Measurements from ENCODE around the gene ADGRG3. TPM values are rescaled to one million over a fixed set of nuclear protein-coding genes. Genes with fewer than 3 reads are reported as not detected.
A peak's percentile ranks its signal among the peaks of the same experiment; 100 is the strongest.

ADGRG3 gene, protein sequence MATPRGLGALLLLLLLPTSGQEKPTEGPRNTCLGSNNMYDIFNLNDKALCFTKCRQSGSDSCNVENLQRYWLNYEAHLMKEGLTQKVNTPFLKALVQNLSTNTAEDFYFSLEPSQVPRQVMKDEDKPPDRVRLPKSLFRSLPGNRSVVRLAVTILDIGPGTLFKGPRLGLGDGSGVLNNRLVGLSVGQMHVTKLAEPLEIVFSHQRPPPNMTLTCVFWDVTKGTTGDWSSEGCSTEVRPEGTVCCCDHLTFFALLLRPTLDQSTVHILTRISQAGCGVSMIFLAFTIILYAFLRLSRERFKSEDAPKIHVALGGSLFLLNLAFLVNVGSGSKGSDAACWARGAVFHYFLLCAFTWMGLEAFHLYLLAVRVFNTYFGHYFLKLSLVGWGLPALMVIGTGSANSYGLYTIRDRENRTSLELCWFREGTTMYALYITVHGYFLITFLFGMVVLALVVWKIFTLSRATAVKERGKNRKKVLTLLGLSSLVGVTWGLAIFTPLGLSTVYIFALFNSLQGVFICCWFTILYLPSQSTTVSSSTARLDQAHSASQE
- total RNA-seq (2021; ENCODE audit: unreplicated experiment) (not detected), Bru-seq, nascent RNA (percentile 14 among the genes with signal in this experiment), BruChase-seq, experiment 1, labeled RNA remaining after a 6-hour chase (percentile 14 among the genes with signal in this experiment), BruChase-seq, experiment 2, labeled RNA remaining after a 2-hour chase (percentile 15 among the genes with signal in this experiment)
- 0.12 TPM in 1 of 2 replicates, not detected in the other for polyA plus RNA-seq (2012)
- long read RNA-seq = 0 reads

DNA sequence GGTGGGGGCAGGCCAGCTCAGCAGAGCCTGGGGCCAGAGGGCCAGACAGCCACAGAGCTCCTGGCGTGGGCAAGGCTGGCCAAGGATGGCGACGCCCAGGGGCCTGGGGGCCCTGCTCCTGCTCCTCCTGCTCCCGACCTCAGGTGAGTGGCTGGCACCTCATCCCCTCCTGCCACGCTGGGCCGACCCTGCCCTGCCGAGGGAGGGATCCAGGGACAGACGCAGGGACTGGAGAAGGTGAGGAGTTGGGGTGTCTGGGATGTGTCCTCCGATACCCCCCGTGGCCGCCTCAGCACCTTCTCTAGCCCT lies at the start of gene ADGRG3:
ADGRG3 (plus strand) TSS at position 44 of the 309 bp plus-strand sequence; CDS start at position 86, 42 bp downstream.
- no peaks in the 10 kb centered on the region for H3K36me3 ChIP-seq (ENCODE audit: control insufficient read depth in 1 of 2, insufficient read depth in 2 of 2, low read length in 2 of 2)
- intact Hi-C loops (cut with micrococcal nuclease) = no loop called here
- ChIA-PET CTCF (interaction anchor here (0.7 kb wide), 1 partner anchor 62 kb away, joined by 3 read pairs; no protein-coding TSS in a partner anchor), POLR2A (no interaction called here), RAD21 (ENCODE audit: low non-redundant PET in 1 of 2, low total read pairs in 2 of 2, uncharacterized antibody in 2 of 2, unreplicated experiment in 2 of 2) (no interaction called here)
- peak; percentile 9; the same call in 1 of the 2 replicates for ATAC-seq
- TF ChIP-seq POLR2A (IDR thresholded peaks at IDR 0.05; ENCODE audit: borderline replicate concordance, extremely low read depth, insufficient read depth, insufficient read length) = no peak
- no TSS peak for BruUV-seq (replicated peaks)
- no peak within 1 kb of the TSS for H3K4me3 ChIP-seq (replicated peaks in 1 of 2; ENCODE audit: low read depth in 1 of 2, low read length in 2 of 2)
- H3K9ac ChIP-seq (ENCODE audit: low read length) = no peak within 1 kb of the TSS
- H3K9me2 ChIP-seq (ENCODE audit: insufficient read depth) = no peaks in the 10 kb centered on the region
- no peak within 1 kb of the TSS for H3K27ac ChIP-seq (ENCODE audit: low read depth, low read length)
- no peak within 1 kb of the TSS for H2AFZ ChIP-seq (ENCODE audit: low read depth, low read length, poor library complexity, severe bottlenecking)
- no peaks in the 10 kb centered on the region for H4K20me1 ChIP-seq (ENCODE audit: insufficient read depth)
- no peak within 1 kb of the TSS; the same call in 1 of the 2 replicates for H3K4me2 ChIP-seq (ENCODE audit: low read length)
- no peaks in the 10 kb centered on the region; the same call in 1 of the 2 replicates for H3K27me3 ChIP-seq (ENCODE audit: insufficient read depth, low read length)
- H3K79me2 ChIP-seq (ENCODE audit: insufficient read depth, low read length) = no peaks in the 10 kb centered on the region
- no peaks in the 10 kb centered on the region for H3K9me3 ChIP-seq (ENCODE audit: control insufficient read depth in 1 of 2, insufficient read depth in 1 of 2, low read depth in 1 of 2, low read length in 2 of 2)
- peaks cover 10 to 24% of the 10 kb centered on the region in 2 experiments for H3K4me1 ChIP-seq (ENCODE audit: control insufficient read depth in 1 of 2, insufficient read depth in 2 of 2, low read length in 2 of 2)
- DNase-seq (ENCODE audit: low read depth, low spot score) = no peak

DNA sequence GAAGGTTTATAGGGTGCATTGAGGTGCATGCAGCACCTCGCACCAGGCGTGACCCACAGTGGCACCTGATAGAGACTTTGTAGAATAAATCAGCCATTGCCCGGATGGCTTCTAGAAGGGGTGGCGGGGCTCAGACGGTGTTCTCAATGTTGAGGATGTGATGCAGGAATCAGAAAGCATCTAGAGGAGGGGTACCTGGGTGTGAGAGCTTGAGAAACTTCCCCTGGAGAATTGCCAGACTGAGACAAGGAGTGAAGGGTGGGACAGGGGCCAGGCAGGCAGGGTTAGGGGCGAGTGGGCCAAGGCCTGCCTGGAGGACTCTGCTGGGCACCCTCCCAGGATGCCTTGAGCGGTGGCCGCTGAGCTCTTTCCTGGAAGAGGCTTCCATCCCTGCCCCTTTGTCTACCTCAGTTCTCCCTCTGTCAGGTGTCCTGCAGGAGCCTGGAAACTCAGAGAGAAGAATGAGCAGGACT lies 48.9 kb upstream of the ADGRG3 start:
- H3K4me2 ChIP-seq (ENCODE audit: low read length) = peak overlapping the region; percentile 99
- intact Hi-C loops (cut with micrococcal nuclease) = no loop called here
- no peaks in the 10 kb centered on the region for H3K9me3 ChIP-seq (ENCODE audit: control insufficient read depth in 1 of 2, insufficient read depth in 1 of 2, low read depth in 1 of 2, low read length in 2 of 2)
- POLR2A ChIA-PET = interaction anchor here (0.8 to 1.7 kb wide), 7 partner anchors 9 to 116 kb away, joined by 3 to 6 read pairs (median 4); partner anchors contain the start of gene ADGRG1
- RAD21 ChIA-PET (ENCODE audit: low non-redundant PET in 1 of 2, low total read pairs in 2 of 2, uncharacterized antibody in 2 of 2, unreplicated experiment in 2 of 2) = interaction anchor here in 1 of 2 experiments (0.7 kb wide), 1 partner anchor 124 kb away, joined by 7 read pairs; no protein-coding TSS in a partner anchor
- DNase-seq (ENCODE audit: low read depth, low spot score) (no peak), ATAC-seq (no peak)
- H3K79me2 ChIP-seq (ENCODE audit: insufficient read depth, low read length) = no peaks in the 10 kb centered on the region
- H4K20me1 ChIP-seq (ENCODE audit: insufficient read depth) = no peaks in the 10 kb centered on the region
- H3K4me3 ChIP-seq (replicated peaks in 1 of 2; ENCODE audit: low read depth in 1 of 2, low read length in 2 of 2) = peak overlapping the region; percentile 75 to 82
- H3K27me3 ChIP-seq (ENCODE audit: insufficient read depth, low read length) = no peaks in the 10 kb centered on the region
- H3K36me3 ChIP-seq (ENCODE audit: control insufficient read depth in 1 of 2, insufficient read depth in 2 of 2, low read length in 2 of 2) = no peaks in the 10 kb centered on the region
- BruUV-seq (replicated peaks) = TSS peak; percentile 51
- peak overlapping the region; percentile 90 for H3K27ac ChIP-seq (ENCODE audit: low read depth, low read length)
- CTCF ChIA-PET = interaction anchor here (1.5 to 1.7 kb wide), 2 partner anchors 9 to 28 kb away, joined by 4 to 8 read pairs; partner anchors contain the start of gene ADGRG1
- H3K9ac ChIP-seq (ENCODE audit: low read length) = peak overlapping the region; percentile 70
- H3K4me1 ChIP-seq (ENCODE audit: control insufficient read depth in 1 of 2, insufficient read depth in 2 of 2, low read length in 2 of 2) = peaks cover 49 to 55% of the 10 kb centered on the region in 2 experiments
- H2AFZ ChIP-seq (ENCODE audit: low read depth, low read length, poor library complexity, severe bottlenecking) = no peak overlapping the region
- no peaks in the 10 kb centered on the region for H3K9me2 ChIP-seq (ENCODE audit: insufficient read depth)
- TF ChIP-seq ELF1 (IDR thresholded peaks at IDR 0.05; ENCODE audit: borderline replicate concordance, low read depth) (no peak), FOSL1 (IDR thresholded peaks at IDR 0.05; ENCODE audit: low read depth) (no peak), TCF7L2 (IDR thresholded peaks at IDR 0.05; ENCODE audit: borderline replicate concordance, extremely low read depth, insufficient read depth, insufficient read length) (no peak), EZH2phosphoT487 (IDR thresholded peaks at IDR 0.05; ENCODE audit: borderline replicate concordance) (no peak), CBX3 (IDR thresholded peaks at IDR 0.05; ENCODE audit: low read depth) (no peak), SP1 (IDR thresholded peaks at IDR 0.05; ENCODE audit: low read depth) (no peak), RAD21 (IDR thresholded peaks at IDR 0.05; ENCODE audit: low read depth) (no peak), CEBPB (IDR thresholded peaks at IDR 0.05; ENCODE audit: low read depth) (no peak), ZFX (IDR thresholded peaks at IDR 0.05) (no peak), YY1 (IDR thresholded peaks at IDR 0.05; ENCODE audit: extremely low read depth, insufficient replicate concordance, low read depth, low read length) (no peak), POLR2A (IDR thresholded peaks at IDR 0.05; ENCODE audit: borderline replicate concordance, extremely low read depth, insufficient read depth, insufficient read length) (no peak), POLR2AphosphoS5 (IDR thresholded peaks at IDR 0.05; ENCODE audit: low read depth, low read length) (no peak)
- TF ChIP-seq, protein P1, sequence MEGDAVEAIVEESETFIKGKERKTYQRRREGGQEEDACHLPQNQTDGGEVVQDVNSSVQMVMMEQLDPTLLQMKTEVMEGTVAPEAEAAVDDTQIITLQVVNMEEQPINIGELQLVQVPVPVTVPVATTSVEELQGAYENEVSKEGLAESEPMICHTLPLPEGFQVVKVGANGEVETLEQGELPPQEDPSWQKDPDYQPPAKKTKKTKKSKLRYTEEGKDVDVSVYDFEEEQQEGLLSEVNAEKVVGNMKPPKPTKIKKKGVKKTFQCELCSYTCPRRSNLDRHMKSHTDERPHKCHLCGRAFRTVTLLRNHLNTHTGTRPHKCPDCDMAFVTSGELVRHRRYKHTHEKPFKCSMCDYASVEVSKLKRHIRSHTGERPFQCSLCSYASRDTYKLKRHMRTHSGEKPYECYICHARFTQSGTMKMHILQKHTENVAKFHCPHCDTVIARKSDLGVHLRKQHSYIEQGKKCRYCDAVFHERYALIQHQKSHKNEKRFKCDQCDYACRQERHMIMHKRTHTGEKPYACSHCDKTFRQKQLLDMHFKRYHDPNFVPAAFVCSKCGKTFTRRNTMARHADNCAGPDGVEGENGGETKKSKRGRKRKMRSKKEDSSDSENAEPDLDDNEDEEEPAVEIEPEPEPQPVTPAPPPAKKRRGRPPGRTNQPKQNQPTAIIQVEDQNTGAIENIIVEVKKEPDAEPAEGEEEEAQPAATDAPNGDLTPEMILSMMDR (IDR thresholded peaks at IDR 0.05 in 2 of 3, conservative IDR thresholded peaks at IDR 0.05 in 1 of 3; ENCODE audit: borderline replicate concordance in 1 of 3, insufficient read depth in 1 of 3, low read depth in 2 of 3, low read length in 2 of 3) = no peak
- TF ChIP-seq, protein P2, sequence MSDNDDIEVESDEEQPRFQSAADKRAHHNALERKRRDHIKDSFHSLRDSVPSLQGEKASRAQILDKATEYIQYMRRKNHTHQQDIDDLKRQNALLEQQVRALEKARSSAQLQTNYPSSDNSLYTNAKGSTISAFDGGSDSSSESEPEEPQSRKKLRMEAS (IDR thresholded peaks at IDR 0.05) = no peak

Data from HCT116 (cell line).